Gastroesophageal sphincter (tissue), 4 donors: ENCODE results near the gene DNAH17. TPM values are rescaled to one million over a fixed set of nuclear protein-coding genes. Genes with fewer than 3 reads are reported as not detected.

Source experiments
- ATAC-seq: fragments of 150-250 bp; one replicate; pipeline ENCODE4 v1.9.1; 2016; ENCODE audit warnings: mild to moderate bottlenecking, moderate library complexity
- H3K27ac ChIP-seq, 4 donors: fragments of 200-600 bp; sonication (generic) in 3 of 4; 1 replicate in 3 of 4; 2 replicates in 1 of 4; pipeline ENCODE4 v1.5.1; 2016 to 2019
- H3K27me3 ChIP-seq: fragments of 200-600 bp; sonication (generic); one replicate; pipeline ENCODE4 v1.5.1; 2019
- H3K36me3 ChIP-seq, 2 donors: fragments of 200-600 bp; sonication (generic); one replicate each; pipeline ENCODE4 v1.5.1; 2019; ENCODE audit warnings: control low read depth in 1 of 2
- H3K4me1 ChIP-seq, 3 donors: fragments of 200-600 bp; sonication (generic); 1 replicate in 2 of 3; 2 replicates in 1 of 3; pipeline ENCODE4 v1.5.1; 2016 to 2019; ENCODE audit warnings: control low read depth in 2 of 3
- H3K4me3 ChIP-seq, 2 donors: fragments of 200-600 bp; sonication (generic); one replicate each; pipeline ENCODE4 v1.5.1; 2019; ENCODE audit warnings: mild to moderate bottlenecking in 1 of 2, moderate library complexity in 1 of 2
- H3K9me3 ChIP-seq, 3 donors: fragments of 200-600 bp; sonication (generic); one replicate each; pipeline ENCODE4 v1.5.1; 2017 to 2019; ENCODE audit warnings: control low read depth in 2 of 3
- CTCF ChIP-seq, 4 experiments: fragments of 200-600 bp in 2 of 4; fragments of 450-650 bp in 2 of 4; sonication (generic) in 1 of 4; IDR thresholded peaks; one replicate each; pipeline ENCODE4 v1.5.1; 2017 to 2019; ENCODE audit warnings: antibody characterized with exemption in 4 of 4, mild to moderate bottlenecking in 2 of 4, moderate library complexity in 2 of 4
- EP300 ChIP-seq: sonication (generic); formaldehyde crosslinking; IDR thresholded peaks from one replicate; pipeline ENCODE4 v1.6.1; 2017; ENCODE audit warnings: antibody characterized with exemption, mild to moderate bottlenecking
- POLR2A ChIP-seq, 2 donors: fragments of 450-650 bp; IDR thresholded peaks; one replicate each; pipeline ENCODE4 v1.6.1; 2017; ENCODE audit warnings: antibody characterized with exemption in 2 of 2, mild to moderate bottlenecking in 2 of 2, moderate library complexity in 1 of 2
- POLR2AphosphoS5 ChIP-seq: sonication (generic); formaldehyde crosslinking; IDR thresholded peaks from one replicate; pipeline ENCODE4 v1.6.1; 2017; ENCODE audit warnings: antibody characterized with exemption
- WGBS, 2 donors: methylation state at CpG; one replicate each; pipeline ENCODE4 v1.1.5; 2018; ENCODE audit warnings: low coverage in 1 of 2; 5-methylcytosine and 5-hydroxymethylcytosine counted together
- total RNA-seq, 4 donors: library from RNA; depleted of rRNA; stranded (reverse); fragments of >200 nt; gene quantifications; one replicate each; pipeline ENCODE4 v1.1.0, GENCODE V29; 2016

The DNAH17 gene
- total RNA-seq, 4 donors from 2014 or later = 0.15 TPM; not detected in 3

DNA sequence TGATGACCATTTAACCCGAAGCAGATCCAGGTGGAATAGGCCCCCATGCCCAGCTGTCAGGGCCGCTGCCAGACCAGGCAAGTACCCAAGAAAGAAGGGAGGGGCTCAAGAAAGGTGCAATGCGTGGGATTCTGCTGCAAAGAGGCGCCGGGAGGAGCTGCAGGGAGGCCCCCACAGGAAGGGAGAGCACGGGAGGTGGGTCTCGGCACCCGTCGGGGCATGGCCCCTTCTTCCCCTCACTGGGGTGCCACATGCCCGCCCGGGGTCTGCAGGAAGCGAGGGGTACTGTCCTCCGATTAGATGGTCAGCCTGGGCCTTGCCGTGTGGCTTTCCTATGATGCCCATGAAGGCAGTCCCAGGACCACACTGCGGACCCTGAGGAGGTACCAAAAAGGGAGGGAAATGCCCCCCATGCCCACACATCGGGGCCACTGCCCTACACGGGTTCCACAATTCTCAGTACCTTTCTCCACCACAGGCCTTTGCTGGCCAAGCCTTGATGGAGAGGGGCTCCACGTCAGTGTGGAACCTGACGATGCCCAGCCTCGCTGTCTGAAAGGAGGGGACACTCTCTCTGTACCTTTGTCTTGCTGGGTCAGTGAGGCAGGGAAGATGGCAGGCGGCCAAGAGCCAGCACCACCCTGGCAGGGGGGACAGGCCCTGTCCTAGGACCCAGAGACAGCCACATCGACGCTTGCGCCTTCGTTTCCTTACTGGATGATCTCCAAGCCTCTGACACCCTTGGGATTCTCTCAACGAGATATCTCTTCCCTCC is 45.5 kb upstream of the DNAH17 start:
- no peaks in the 10 kb centered on the region for H3K36me3 ChIP-seq
- H3K4me3 ChIP-seq = no peak overlapping the region
- H3K27me3 ChIP-seq = no peaks in the 10 kb centered on the region
- TF ChIP-seq POLR2AphosphoS5 = no peak
- no peak for TF ChIP-seq EP300
- TF ChIP-seq POLR2A (IDR thresholded peaks at IDR 0.05) = no peak
- TF ChIP-seq CTCF (IDR thresholded peaks at IDR 0.05) = no peak
- ATAC-seq = no peak
- H3K9me3 ChIP-seq = peaks cover 0 to 6% (median 0%) of the 10 kb centered on the region in 3 donors
- no peak overlapping the region for H3K27ac ChIP-seq
- H3K4me1 ChIP-seq = peaks cover 0 to 5% (median 0%) of the 10 kb centered on the region in 3 donors
- WGBS, 2 donors = 48 to 81% methylated on average over 2 to 6 of the region's 26 CpGs

DNA sequence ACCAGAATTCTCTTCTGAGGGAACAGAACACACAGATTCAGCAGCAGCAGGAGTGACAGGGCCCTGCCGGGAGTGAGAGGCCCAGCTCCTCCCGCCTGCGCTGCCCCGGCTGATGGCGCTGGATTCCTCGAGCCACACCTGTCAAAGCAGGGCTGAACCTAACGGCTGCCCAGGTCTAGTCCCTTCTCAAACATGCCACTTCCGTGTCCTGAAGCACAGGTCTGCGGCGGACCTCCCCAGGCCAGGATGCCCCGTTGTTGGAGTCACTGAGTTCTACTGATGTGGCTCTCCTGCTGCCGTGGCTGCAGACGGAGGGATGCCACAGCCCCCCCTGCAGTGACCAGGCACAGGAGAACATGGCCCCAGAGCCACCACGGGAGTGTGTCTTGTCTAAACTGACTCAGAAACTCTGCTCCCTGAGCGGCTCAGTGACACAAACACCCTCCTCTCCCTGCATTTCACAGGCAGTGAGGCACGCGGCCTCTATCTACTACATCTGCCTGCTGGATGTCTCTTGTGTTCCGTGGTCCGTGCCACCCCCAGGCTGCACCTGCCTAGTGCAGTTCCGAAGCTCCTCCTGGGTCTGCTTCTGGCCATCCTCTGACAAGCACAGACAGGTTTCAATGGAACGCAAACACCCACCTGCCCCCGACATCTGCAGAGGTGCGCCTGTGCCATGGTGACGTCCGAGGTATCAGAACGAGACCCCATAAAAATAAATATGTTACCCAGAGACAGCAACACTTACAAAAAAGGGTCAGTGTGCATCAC is 44.7 kb upstream of the DNAH17 start:
- no peak overlapping the region for H3K4me3 ChIP-seq
- WGBS, 2 donors = 81 to 100% methylated on average over 1 to 3 of the region's 26 CpGs

DNA sequence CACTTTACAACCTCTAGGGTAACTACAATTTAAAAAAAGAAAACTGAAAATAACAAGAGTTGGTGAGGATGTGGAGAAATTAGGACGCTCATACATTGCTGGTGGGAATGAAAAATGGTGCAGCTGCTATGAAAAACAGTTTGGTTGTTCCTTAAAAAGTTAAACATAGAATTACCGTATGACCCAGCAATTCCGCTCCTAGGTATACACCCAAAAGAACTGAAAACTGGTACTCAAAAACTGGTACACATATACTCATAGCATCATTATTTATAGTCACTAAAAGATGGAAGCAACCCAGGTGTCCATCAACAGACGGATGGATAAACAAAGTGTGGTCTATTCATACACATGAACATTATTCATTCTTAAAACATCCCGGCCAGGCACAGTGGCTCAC is 42.9 kb upstream of the DNAH17 start:
- ATAC-seq = no peak
- 73 to 76% methylated on average over 5 of the region's 5 CpGs for WGBS, 2 donors
- Histone ChIP-seq H3K36me3 (no peaks in the 10 kb centered on the region), H3K27ac (no peak overlapping the region), H3K4me3 (no peak overlapping the region), H3K9me3 (peaks cover 0 to 6% (median 0%) of the 10 kb centered on the region in 3 donors), H3K27me3 (no peaks in the 10 kb centered on the region), H3K4me1 (peaks cover 0 to 17% (median 0%) of the 10 kb centered on the region in 3 donors)
- no peak for TF ChIP-seq EP300
- no peak for TF ChIP-seq POLR2AphosphoS5
- no peak for TF ChIP-seq POLR2A (IDR thresholded peaks at IDR 0.05)
- no peak for TF ChIP-seq CTCF (IDR thresholded peaks at IDR 0.05)

More for the DNA sequence above, 44.7 kb upstream of the DNAH17 start:
- TF ChIP-seq POLR2AphosphoS5 = no peak
- no peak for TF ChIP-seq CTCF (IDR thresholded peaks at IDR 0.05)
- no peak for TF ChIP-seq EP300
- no peak for TF ChIP-seq POLR2A (IDR thresholded peaks at IDR 0.05)
- no peak for ATAC-seq
- H3K27me3 ChIP-seq = no peaks in the 10 kb centered on the region
- H3K36me3 ChIP-seq = no peaks in the 10 kb centered on the region
- H3K27ac ChIP-seq = no peak overlapping the region
- H3K4me1 ChIP-seq = peaks cover 0 to 12% (median 0%) of the 10 kb centered on the region in 3 donors
- peaks cover 0 to 6% (median 0%) of the 10 kb centered on the region in 3 donors for H3K9me3 ChIP-seq

DNA sequence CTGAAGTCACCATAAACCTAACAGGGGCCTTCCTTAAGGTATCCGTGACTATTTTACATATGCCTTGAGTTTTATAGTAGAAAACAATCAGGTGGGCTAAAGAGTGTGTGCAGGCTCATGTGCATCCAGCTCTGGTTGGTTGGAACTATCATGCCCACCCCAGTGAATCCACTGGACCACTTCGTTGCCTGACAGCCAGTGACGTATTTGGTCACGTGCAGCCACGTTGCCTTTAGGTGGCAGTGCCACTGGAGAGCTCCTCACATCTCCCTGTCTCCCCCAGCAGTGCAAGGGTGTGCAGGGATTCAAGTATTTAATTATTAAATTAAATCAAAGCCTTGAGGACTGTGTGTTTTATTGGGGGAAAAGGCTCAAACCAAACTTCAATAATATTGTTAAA is 42.1 kb upstream of the DNAH17 start:
- no peaks in the 10 kb centered on the region for H3K27me3 ChIP-seq
- TF ChIP-seq POLR2A (IDR thresholded peaks at IDR 0.05) (no peak), CTCF (IDR thresholded peaks at IDR 0.05) (no peak), POLR2AphosphoS5 (no peak)
- ATAC-seq = no peak
- H3K36me3 ChIP-seq = no peaks in the 10 kb centered on the region
- 90 to 95% methylated on average over 2 to 5 of the region's 5 CpGs for WGBS, 2 donors
- H3K4me3 ChIP-seq = no peak overlapping the region
- H3K4me1 ChIP-seq = peaks cover 0 to 17% (median 0%) of the 10 kb centered on the region in 3 donors
- H3K27ac ChIP-seq = no peak overlapping the region
- peaks cover 0 to 6% (median 0%) of the 10 kb centered on the region in 3 donors for H3K9me3 ChIP-seq
